Measurements from ENCODE around the gene NACAD. TPM values are rescaled to one million over a fixed set of nuclear protein-coding genes. Genes with fewer than 3 reads are reported as not detected.

Gene NACAD
- total RNA-seq, 2 donors from 2014 or later, result 5.9 to 9.0 TPM

- H3K4me3 ChIP-seq, result peak overlapping the region; percentile 68 to 70
- peak overlapping the region; percentile 64 to 76 for H3K27ac ChIP-seq
- H3K9me3 ChIP-seq, result no peaks in the 10 kb centered on the region
- peaks cover 0 to 17% of the 10 kb centered on the region in 2 donors for H3K4me1 ChIP-seq
- no peaks in the 10 kb centered on the region for H3K36me3 ChIP-seq
- no peak for DNase-seq (ENCODE audit: low spot score)
- no peaks in the 10 kb centered on the region for H3K27me3 ChIP-seq
- TF ChIP-seq CTCF (IDR thresholded peaks at IDR 0.05), result no peak
Measured at GRCh38 chr7:45088146-45088701, 545 bp downstream of the NACAD start.

GRCh38 chr7:45087301-45088145 is 1.2 kb downstream of the NACAD start:
- no peak for TF ChIP-seq CTCF (IDR thresholded peaks at IDR 0.05)
- H3K4me3 ChIP-seq, result peak overlapping the region; percentile 68 to 70
- H3K36me3 ChIP-seq, result no peaks in the 10 kb centered on the region
- no peak for DNase-seq (ENCODE audit: low spot score)
- H3K9me3 ChIP-seq, result no peaks in the 10 kb centered on the region
- peak overlapping the region; percentile 64 to 76 for H3K27ac ChIP-seq
- H3K4me1 ChIP-seq, result peaks cover 0 to 19% of the 10 kb centered on the region in 2 donors
- no peaks in the 10 kb centered on the region for H3K27me3 ChIP-seq

- Histone ChIP-seq H3K27me3 (no peaks in the 10 kb centered on the region), H3K36me3 (no peaks in the 10 kb centered on the region), H3K4me1 (peaks cover 0 to 26% of the 10 kb centered on the region in 2 donors), H3K9me3 (no peaks in the 10 kb centered on the region), H3K4me3 (no peak overlapping the region), H3K27ac (no peak overlapping the region)
- DNase-seq (ENCODE audit: low spot score), result no peak
- TF ChIP-seq CTCF (IDR thresholded peaks at IDR 0.05), result no peak
Measured at GRCh38 chr7:45086331-45087065, 2.3 kb downstream of the NACAD start.

GRCh38 chr7:45085619-45086200 is 3.1 kb downstream of the NACAD start:
- H3K4me3 ChIP-seq, result no peak overlapping the region
- no peaks in the 10 kb centered on the region for H3K9me3 ChIP-seq

More at GRCh38 chr7:45085619-45086200, 3.1 kb downstream of the NACAD start:
- no peak for TF ChIP-seq CTCF (IDR thresholded peaks at IDR 0.05)
- Histone ChIP-seq H3K27ac (no peak overlapping the region), H3K36me3 (no peaks in the 10 kb centered on the region), H3K27me3 (no peaks in the 10 kb centered on the region), H3K4me1 (peaks cover 0 to 26% of the 10 kb centered on the region in 2 donors)
- no peak for DNase-seq (ENCODE audit: low spot score)

All from right atrium auricular region (tissue), 2 donors.